GM18505 (cell line): ENCODE data around the gene BUB1.
"Not testable (repeated sequence)": the region's sequence is repeated elsewhere in the genome, so short reads cannot be mapped to it uniquely, and the experiment has no call there.

ENCODE experiments used
- ATAC-seq: cut with Tn5 transposase; IDR thresholded peaks from one replicate; pipeline ENCODE4 v1.9.1; 2021; ENCODE audit not compliant: unreplicated experiment

The BUB1 gene

DNA sequence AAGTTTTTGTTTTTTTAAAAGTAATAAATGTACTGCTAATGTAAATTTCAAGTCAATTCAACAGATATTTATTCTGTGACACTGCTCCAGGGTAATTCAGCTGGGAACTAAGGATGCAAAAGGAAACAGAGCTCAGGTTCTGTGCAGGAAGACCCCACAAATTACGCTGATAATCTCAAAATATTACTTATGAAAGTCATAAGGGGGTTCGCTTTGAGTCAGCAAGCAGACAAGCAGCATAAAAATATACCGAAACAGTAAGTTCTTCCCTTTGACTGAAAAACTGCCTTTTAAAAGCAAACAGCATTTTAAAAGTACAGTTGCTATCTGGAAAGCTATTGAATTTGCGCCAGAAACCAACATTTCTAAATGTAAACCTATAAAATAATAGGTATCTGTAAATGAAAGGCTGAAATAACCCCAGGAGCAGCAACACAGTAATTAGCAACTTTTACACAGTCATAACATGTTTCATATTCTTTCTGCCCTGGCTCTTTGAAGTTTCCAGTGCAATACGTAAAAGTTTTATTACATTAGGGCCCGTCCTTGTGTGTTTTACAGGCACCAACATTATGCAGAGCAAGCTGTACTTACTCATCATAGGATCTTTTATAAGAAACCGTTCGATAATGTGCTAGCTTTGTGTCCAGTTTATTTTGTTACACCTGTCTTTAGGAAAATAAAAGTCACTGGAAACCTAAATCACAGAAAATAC lies 68.9 kb downstream of the BUB1 start:
- ATAC-seq, result not testable (repeated sequence)

DNA sequence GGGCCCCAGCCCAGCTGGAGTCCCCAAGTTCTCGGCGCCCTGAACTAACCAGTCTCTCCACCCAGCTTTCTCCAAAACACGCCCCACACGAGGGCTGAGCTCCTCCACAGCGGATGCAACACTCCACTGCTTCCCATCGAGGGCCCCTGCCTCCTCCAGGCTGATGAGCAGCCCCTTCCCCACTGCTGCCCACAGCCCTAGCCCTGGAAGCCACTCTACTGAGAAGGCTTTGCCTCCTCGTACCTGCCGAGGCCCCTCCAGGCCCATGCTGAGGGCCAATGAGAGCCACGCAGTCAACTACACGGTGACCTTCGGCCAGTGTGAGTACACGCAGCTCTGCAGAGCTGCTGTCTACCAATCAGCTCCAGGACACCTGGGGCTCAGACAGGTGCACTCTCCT lies 72.8 kb downstream of the BUB1 start:
- not testable (repeated sequence) for ATAC-seq

DNA sequence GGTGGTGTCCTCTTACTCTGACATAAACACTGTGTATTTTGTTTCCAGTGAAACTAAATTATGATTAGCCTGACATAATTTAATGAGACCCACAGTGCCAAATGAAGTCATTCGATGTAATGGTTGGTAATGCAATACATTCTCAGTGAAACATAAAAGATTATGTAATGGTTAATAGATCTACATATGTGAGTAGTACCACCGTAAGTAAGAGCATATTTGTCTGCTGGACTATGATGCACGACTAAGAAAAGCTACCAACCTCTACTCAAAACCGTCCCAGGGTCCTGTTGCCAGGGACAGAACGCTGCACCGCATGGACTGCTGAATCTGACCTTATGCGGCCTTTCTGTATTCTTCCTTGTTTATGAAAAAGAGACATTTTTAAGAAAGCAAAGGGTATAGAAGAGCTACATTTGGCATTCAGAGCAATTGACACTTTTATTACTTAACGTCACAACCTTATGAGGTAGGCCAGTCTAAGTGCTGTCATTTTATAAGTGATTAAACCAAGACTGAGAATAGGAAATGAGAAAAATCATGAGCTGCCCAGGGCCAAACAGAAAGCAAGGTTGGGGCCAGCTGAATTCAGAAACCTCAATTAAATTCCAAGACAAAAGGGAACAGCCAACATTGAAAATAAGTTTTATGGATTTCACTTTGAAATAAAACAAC lies 73.8 kb downstream of the BUB1 start:
- not testable (repeated sequence) for ATAC-seq

DNA sequence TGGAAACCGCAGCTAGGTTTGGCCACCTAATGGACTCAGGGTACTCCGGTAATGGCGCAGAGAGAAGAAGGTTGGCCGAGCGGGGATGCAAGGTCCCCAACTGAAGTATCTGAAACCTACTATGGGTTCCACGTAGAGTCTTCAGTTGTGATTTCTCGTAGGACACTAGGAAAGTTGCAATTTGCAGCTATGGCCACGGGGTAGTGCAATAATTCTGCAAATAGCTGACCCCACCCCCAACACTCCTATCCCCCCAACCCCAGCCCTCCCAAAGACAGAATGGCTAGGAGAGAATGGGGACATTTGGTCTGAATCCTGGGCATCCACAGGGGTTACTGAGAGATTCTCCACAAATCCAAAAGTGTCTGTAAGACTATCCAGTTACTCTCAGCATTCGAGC lies 75.7 kb downstream of the BUB1 start:
- not testable (repeated sequence) for ATAC-seq

DNA sequence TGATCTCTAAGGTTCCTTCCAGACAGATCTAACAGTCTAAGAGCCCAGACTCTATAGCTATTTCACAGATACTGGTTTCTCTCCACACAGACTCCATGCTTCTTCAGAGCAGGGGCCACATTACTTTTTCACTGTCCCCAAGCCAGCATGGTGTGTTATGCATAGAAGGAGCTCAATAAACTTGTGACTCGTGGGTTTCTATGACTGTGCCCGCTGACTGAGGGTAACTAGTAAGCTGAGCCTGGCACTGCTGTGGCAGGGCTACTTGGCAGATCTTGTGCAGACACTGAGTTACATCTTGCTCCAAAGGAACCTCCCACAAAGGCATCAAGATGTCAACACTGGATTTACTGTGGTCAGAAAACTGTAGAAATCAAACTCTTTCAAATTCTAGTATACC lies 85.9 kb downstream of the BUB1 start:
- ATAC-seq, result not testable (repeated sequence)

DNA sequence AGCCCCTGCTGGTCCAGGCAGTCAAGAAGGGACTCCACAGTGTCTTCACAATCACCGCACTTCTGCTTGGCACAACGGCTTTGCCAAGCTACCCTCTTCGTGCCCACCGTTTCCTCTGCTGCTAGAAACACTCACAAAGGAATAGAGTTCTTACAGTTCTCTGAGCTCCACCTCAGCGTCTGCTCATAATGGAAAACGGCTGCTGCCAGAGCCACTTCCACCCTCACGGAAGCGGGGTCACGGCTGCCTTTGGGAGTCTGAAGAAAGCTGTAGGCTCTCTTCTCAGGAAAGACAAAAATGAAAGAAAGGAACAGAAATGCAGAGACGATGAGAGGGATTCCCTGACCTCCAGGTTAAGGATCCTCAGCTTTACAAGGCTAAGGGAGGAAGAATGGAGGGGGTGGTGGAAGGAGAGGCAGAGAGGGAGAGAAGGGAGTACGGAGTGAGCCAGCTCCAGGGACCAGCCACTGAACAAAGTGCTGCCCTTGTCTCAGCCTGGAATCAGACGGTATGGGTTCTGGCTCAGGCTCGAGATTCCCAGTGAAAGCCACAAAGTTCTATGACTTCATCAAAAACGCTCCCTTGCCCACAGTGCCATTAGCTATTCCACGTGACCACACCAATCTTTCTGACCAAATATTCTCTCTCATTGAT lies 88.1 kb downstream of the BUB1 start:
- ATAC-seq, result not testable (repeated sequence)

DNA sequence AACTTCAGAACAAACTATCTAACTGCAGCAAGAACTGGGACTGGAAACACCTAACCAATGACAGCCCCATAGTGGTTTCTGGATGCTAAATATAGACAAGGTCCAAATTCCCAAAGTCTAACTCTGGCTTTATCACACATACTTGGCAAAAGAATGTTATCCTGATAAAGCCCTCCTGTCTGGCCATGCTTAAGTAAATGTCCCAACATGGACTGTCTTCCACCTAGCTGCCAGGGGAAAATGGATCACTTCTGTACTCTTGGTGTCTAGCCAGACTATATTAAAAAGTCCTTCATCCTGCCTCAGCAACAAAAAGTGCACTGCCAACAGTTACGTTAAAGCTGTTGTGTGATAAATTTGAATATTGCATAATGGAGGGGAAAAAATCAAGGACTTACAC lies 89.3 kb downstream of the BUB1 start:
- ATAC-seq, result not testable (repeated sequence)
